ENCODE results near the gene KCNJ3.

Gene KCNJ3

DNA sequence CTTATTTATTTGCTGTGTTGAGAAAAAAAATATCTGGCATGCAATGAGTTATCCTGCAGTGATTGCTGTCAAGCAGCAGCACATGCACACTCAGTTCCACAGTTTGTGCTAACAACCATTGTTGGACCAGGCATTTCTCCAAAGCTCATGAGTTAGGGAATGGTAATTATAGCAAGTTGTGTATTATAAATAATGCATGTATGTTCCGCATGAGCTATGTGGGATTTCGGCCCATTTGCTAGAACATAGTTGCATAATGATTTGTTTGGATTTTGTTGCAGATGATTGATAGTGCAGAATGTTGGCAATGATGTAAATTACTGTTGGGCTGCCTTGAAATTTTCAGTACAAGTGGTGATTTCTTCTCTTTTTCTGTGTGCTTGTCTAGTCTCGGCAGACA, 10.7 kb downstream of the KCNJ3 start:
- DNase-seq: no peak

DNA sequence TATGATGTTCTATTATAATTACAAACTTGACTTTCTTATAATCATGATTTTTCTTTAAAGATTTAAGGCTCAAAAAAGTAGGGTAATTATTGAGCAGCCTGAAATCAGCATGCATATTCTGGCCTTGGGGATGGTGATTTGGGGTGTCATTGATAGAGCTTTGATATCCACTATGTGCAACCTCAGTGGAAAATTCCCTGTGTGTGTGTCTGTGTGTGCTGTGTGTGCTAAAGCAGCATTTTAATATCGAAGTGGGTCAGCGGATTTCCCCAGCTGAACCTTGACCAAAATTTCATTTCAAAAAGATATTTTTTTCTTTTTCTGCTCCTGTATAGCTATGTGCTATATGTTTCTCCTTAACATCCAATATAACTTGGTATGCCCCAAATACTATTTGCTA, 11.6 kb downstream of the KCNJ3 start:
- no peak for DNase-seq

DNA sequence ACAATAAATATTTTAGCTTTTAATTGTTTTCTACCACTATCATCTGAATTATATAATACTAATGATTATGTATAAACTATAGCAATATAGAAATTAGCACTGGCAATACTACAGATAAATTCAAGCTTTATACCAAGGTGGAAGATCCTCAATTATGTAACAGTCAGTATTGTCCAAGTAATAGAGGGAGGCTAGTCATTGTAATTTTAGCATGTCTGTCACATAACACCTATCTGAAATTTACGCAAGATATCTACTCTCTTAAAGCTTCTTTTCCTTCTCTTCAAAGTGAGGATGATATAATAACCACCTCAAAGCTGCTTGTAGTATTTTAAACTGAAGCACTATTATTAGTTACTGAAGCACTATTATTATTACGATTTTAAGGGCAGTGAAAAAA, 12.2 kb downstream of the KCNJ3 start:
- DNase-seq: no peak

DNA sequence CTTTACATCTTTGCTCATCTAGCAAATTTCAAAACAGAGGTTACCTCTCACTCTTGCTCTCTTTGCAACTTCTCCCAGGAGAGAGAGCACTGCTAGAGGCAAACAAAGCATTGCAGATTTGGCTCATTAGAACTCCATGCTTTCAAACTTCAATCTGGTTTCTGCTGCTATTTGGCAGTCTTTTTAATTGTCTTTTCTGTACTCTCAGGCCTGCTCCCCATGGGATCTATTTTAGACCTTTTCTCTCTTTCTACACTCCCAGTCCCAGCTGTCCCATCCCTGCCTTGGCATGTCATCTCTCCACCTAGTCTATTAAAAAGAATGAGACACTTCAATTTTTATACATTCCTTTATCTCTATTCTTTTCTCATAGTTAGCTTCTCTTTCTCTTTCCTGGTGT, 15.2 kb downstream of the KCNJ3 start:
- no peak for DNase-seq

DNA sequence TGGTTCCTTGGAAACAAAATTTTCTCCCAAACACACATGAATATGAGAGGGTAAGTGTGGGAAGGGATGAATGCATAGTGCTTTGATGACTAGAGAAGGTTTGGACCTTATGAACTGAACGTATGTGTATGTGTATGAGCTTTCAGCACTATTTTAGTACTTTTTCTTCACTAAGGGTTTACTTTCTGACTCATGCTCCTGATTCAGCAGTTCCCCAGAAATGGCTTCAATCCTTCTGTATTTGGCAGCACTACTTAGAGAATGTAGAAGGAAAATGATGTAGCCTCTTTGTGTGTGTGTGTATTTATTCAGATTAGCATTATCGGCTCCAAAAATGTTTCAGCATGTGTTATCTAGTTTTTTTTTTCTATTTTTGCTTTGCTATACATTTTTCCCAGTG, 22.2 kb downstream of the KCNJ3 start:
- DNase-seq: no peak

DNA sequence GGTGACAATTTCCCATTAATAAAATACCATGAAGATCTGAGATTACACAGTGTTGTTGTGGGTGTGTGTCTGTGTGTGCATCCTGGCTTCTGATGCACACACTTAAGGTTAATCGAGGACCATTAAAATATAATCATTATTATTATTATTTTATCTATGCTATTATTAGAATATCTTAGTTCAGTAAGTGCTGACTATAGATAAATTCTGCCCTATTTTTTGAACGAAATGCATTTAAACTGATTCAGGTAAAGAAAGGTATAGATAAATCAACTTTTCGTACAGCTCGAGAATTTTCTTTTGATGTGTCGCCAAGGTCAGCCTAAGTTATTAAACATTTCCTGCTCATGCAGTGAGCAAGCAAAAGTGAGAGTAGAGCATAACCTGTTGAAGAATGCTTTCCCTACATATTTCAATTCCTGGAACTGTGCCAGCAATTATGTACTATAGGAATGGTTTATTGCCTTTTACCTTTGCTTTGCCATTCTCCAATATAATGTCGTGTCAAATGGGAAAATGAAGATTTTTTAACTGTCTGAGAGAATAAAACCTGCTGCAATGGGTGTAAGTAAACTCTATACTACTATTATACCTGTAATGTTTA, 25.8 kb downstream of the KCNJ3 start:
- DNase-seq: no peak

DNA sequence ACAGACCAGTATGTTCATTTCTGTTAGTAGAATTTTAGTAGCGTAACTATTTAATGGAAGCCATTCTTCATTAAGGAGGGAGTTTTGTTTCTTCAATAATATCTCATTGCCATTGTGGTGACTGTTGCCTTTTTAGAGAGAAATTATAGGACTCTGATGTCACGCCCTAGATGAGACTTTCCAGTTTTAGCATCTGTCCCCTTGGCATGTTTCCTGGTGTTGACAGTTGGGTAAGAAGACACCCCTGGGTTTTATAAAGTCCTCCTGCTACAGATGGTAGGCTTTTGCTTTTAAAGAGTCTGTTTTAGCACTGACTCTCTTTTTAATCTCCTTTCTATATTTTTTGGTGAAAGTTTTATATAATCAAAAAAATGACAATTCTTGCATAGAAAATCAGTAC, 41.9 kb downstream of the KCNJ3 start:
- DNase-seq: no peak

DNA sequence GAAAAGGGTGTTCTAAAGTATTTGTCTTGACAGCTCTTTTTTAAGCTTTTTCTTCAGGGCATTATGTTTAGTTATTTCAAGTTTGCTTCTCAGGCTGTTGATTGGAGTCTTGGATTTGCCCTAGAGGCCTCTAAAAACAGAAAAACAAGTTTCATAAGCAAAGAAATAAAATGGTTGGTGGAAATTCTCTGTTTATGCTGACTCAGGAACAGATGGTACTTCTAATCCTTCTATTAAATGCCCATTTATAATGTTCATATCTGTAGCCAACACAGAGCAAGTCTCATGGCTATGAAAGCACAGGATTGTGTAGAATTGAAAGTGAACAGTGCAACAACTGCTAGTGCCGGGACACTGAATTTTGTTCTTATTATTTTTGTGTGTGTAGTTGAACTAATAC, 60.4 kb downstream of the KCNJ3 start:
- DNase-seq: no peak

DNA sequence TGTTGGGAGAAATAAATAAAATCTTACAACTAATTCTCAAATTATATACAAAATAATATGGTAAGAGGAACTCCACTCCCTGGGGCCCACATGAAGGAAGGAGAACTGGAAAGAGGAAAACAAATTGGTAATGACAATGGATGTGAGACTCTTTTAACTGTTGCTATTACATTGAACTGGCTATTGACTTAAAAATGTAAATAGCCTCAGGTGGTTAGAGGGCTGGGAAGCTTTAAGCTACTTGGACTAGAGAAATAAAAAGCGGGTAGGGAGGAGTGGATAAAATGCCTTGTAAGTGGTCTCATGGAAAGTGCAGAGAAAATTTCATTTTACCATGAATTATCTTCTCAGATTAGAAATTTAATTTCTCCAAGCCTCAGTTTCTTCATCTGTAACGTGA, 64.1 kb downstream of the KCNJ3 start:
- DNase-seq: no peak

DNA sequence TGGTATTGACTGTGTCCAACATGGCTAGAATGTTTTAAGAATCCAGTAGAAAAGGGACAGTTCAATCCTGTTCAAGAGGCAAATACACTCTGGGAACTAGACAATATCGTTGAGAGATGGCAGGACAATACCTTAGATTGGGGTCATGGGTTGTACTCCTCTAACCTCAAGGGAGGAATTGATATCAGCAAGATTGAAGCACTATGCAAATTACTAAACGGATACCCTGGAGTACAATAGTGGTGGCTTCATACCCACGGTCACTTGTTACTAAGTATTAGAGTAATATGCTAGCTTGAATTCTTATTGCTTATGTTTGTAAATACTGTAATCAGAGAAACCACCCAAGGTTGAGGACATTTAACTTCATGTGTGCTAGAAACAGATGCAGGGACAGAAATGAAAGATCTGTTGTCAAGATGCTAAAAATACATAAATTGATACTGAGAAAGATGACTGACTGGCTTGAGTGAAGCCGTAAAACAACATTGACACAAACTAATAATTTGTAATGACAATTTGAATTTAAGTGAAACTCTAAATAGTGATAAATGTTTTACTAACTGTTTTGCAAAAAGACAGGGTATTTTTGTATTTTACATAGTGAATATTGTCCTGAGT, 73.3 kb downstream of the KCNJ3 start:
- no peak for DNase-seq

DNA sequence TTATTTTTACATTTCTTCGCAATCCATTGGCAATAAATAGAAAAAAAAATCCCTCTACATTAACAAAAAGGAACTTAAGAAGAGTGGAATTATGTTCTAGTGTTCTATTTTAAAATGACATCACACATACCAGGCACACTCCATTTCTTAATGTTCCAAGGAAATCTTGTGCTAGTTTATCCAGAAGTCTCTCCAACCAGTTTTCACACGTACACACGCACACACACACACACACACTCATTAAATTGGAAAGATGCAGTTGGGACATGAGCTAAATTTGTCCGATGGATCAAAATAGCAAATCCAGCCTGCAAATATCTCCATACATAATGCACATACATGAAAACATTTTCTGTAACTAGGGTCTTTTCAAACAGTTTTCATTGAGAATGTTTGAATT, 78.3 kb downstream of the KCNJ3 start:
- no peak for DNase-seq

DNA sequence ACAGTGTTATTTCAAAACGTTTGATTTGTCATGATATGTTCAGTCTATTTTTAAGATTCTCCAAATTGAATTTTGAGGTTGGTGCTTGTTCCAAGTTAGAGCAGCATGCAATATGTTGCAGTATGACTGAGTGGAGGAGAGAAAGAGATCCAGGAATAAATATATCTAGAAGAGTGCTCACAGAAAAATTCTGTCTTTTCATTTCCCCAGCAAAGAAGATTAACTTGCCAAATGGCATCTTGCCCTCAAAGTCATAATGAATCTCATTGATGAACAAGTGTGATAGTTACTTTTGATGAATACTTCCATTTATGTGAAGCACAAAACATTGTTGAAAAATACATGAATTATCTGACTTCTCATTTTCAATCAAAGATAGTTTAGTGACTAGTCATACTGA, 95.9 kb downstream of the KCNJ3 start:
- no peak for DNase-seq

DNA sequence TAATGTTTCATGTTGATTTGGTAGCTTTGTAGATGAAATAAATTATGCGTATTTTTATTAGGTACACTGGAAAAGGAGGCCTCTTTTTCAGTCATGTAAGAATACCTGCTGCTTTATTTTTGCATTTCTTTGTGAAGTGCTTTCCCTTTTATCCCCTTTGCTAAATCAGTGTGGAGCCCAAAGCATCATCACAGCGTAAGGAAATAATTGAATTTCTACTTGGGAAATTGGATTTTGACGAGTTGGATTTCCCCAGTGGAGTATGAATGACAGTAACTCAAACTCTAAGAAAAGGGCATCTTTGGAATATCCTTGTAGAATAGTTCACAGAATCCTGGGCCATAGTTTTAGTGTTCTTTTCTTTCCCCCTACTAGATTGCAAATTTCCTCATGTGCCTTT, 97.2 kb downstream of the KCNJ3 start:
- no peak for DNase-seq

DNA sequence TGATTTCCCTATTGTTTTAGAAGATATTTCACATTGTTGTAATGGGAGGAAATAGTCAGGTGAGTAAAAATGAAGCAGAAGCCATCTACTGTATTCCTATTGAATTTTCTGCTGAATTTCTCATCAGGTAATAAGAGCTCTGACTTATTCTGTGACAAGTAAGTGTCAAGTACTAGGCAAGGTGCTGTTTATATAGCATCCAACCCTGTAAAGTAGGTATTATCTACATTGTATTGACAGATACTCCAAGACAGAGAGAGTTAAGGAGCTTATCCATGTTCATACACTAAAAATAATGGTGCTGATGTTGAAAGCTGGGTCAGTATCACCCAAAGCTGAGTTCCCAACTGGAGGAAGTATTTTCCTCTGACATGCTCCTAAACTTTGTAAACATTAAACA, 106.0 kb downstream of the KCNJ3 start:
- DNase-seq: no peak

DNA sequence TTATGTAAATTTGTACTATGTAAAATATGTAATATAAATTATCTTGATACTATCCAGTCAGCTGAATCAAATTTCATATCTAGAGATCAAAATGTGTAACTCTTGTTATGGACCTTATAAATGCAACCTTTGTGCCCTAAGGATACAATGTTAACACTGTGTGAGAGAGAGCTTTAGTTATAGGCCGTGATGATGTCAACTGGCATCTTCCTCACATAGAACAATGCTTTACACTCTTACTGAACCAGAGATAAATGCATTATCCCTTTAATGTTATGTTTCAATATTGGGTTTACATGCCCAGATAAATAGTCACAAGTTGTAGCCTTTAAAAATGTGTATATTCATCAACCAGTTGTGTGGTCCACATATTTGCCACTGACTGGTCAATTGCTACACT, 115.1 kb downstream of the KCNJ3 start:
- DNase-seq: no peak

DNA sequence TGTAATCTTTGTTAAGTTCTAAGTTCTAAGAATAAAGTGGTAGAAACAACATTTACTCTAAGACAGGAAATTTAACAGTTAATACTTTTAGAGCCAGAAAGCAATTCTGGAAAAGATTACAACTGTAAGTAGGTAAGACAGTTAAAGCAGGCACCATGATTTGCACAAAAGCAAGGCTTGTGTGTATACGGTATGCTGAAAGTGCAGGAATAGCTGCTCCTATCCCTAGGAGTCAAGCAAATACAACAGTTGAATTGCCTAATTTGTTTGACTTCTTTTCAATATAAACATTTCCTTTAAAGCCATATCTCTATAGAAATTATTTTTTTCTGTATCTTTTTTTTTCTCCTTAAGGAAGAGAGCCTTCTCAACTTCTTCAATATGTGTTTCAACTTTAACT, 116.4 kb downstream of the KCNJ3 start:
- no peak for DNase-seq

DNA sequence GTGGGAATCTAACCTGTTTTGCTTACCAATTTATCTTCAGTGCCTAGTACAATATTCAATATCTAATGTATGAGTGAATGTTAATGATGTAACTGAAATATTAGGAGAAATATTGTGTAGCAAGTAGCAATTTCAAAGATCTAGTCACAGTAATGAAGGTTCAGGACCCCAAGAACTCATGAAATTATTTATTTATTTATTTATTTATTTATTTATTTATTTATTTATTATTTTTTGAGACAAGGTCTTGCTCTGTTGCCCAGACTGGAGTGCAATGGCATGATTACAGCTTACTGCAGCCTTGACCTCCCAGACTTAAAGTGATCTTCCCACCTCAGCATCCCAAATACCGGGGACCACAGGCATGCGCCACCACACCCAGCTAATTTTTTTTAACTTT, 126.9 kb downstream of the KCNJ3 start:
- DNase-seq: no peak

DNA sequence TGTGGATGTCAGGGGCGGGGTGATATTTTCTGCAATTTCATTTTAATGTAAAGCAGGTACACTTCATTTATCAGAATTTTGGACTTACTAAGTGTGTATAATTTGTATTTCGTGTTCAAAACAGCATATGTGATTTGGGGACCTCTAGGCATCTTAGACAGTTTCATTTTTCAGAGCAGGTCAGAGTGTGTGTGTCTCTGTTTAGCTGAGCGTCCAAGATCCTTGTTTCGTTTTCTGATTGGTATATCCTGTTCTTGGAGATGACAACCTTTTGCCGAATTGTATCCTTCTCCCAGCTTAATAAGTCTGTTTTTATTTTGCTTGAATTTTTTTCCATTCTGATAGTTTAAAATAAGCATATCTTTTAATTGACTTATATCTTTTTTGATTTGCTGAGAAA, 128.3 kb downstream of the KCNJ3 start:
- DNase-seq: no peak

DNA sequence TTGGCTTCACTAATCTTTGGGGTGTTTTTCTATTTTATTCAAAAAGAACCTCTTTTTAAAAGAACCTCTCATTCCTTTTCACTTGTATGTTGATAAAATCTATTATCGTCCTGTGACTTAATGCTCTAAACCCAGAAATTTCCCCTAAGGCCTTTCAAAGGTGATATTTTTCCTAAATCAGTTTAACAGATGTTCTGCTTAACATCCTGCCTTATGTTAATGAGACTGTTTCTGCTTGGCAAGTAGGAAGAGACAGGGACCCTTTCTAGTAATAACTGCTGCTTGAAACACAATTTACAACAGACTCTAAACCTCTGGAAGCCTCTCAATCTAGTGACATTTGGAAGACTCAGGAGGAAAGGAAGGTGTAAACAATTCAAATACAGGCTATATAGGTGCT, 128.8 kb downstream of the KCNJ3 start:
- DNase-seq: no peak

DNA sequence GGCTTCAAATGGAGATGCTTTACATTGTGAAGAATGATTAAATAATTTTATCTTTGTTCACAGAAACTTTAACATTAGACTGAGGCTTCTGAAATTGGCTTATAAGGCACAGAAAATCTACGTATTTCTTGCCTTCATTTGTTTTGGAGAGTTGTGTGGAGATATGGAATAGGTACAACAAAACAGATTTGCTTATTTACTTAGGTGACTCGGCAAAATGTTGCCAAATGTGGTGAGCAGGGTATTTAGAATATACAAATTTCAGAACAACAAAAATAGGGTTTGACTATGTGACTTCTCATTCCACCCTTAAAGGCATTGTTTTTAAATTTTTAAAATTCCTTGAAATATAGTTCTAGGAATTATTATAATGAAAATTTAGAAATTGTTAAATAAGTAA, 134.2 kb downstream of the KCNJ3 start:
- no peak for DNase-seq

DNA sequence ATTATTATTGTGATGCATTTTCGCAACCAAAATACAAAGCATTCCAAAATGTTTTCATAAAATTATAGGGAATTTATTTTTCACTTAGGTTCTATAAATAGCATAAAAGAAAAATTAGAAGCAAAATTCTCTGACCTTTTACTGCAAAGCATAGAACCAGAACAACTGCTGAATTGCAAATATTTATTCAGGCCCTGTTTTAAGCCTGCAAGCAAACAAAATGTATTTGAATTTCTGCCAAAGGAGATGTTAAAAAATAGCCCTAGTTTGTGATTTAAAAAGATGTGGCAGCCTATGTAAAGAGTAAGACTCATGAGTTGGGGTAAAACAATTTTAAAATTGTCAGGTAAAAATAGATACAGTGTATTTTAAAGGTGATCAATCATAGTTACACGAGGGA, 138.1 kb downstream of the KCNJ3 start:
- no peak for DNase-seq

DNA sequence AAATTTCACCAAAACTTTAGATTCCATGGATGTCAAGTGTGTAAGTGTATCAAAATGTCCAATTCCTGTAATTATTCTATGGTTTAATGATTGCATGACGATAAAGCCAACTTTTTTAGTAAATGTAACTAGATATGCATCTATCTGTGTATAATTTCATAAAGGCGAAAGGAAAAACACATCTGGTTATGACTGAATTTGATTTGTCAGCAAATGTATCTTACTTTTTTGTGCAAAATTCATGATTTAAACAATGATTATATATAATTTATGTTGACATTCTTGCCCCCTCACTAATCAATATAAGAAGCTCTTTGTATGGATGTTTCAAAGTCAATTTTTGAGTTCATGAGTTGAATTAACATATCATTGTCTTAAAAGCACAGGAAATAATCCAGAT, 138.5 kb downstream of the KCNJ3 start:
- no peak for DNase-seq

DNA sequence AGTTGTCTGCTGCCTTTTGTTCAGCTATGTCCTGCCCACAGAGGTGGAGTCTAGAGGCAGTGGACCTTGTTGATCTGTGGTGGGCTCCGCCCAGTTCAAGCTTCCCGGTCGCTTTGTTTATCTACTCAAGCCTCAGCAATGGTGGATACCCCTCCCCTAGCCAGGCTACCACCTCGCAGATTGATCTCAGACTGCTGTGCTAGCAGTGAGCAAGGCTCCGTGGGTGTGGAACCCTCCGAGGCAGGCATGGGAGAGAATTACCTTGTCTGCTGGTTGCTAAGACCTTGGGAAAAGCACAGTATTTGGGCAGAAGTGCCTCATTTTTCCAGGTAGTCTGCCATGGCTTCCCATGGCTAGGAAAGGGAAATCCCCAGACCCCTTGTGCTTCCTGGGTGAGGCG, 146.0 kb downstream of the KCNJ3 start:
- no peak for DNase-seq

DNA sequence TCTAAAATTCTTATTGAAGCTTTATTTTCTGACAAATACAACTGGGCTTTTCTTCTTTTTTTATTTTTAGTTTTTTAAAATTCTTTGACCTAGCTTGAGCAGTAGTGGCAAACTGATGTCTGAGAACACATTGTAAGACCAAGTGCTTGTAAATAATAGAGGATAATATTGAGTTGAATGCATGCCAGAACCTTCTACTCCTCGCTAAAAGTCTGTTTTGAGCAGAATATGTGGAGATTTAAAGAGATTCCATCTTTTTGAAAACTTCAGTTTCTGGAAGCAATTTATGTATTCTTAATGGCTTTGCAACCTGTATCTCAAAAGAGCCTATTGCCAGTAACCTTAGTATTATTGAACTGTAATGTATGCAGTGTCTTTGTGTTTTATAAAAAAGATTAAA, 148.3 kb downstream of the KCNJ3 start:
- no peak for DNase-seq

DNA sequence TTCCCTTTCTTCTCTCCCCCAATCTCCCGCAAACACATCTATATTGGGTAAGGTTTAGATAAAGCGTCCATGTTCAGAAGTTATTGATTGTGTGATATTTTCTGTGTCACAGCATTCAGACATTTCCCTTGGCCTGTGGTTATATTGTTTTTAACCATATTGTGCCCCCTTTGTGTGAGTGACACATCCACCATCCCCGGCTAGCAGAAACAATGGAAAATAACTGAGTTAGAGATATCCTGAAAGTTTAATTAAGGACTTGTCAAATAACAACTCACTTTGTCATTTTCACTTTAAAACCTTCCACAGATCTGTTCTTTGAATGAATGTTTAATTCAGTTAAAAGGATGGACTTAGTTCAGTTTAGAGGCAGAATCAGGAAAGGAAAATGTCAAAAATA, 151.0 kb downstream of the KCNJ3 start:
- no peak for DNase-seq

DNA sequence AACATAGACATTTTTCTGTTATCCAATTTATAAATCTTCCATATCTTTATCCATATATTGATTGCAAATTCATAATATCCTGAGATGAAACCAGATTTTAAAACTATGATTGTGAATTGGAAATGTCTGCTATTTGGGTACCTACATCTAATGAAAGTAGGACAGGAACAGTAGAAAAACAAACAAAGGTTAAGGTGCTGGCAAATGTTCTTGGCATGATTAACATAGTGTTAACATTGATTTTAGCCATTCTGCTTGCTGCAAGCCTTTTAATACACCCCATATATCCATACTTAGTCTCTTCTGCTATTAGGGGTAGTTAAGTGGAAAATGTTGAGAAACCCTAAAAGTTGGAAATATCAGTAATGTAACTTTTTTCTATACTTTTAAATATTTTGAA, 152.0 kb downstream of the KCNJ3 start:
- no peak for DNase-seq
